GM19463 (cell line): ENCODE data around the gene HPCAL4.

Source experiments
- ATAC-seq: cut with Tn5 transposase; IDR thresholded peaks from one replicate; pipeline ENCODE4 v1.9.1; 2021; ENCODE audit warnings: mild to moderate bottlenecking, moderate library complexity; ENCODE audit not compliant: unreplicated experiment

Gene HPCAL4

DNA sequence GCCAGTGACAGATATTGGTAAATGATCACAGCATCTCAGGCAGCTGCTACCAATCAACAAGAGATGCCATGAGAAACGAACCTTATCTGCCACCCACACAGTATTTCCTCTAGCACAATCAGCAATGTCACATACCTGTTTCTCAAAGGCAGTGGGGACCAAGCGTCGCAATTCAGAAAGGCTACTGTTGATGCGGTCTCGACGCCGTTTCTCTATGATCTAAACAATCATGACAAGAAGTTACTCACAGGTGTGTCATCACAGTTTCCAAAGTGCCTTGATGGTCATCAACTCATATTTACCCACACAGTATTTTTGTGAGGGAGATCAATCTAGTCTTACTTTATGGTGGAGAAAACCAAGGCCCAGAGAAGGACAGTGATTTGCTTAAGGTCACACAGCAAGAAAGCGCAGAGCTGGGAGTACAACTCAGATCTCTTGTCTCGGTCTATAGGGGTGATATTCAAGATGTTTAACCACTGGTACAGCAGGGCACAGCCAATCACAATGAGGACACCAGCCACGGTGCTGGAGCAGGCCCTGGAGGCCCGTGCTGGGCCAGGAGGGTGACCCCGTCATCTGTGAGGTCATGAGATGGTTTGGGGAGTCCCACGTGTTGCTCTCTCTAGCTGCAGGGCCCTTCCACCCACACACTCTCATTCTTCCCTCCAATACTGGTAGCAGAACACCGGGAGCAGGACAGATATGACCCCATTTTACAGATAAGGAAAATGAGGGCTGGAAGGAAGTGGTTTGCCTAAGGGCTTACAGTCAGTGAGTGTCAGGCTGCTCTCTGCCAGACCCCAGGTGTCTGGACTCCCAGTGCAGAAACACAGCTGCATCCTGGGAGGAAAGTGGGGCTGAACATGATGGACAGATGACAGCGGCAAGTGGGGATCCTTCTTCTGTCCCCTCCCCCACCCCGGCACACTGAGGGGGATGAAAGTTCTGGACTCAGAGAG lies 59.6 kb downstream of the HPCAL4 start:
- ATAC-seq = no peak

- no peak for ATAC-seq
Observed at GRCh38 chr1:39628807-39629350, 62.4 kb downstream of the HPCAL4 start.
